AG04449 (cell line): Measurements from ENCODE around the gene F8.

Source experiments
- CTCF ChIA-PET: fragments of 350-600 bp; formaldehyde crosslinking; extraction: SDS; loops from one replicate; lab custom pipeline; 2021; ENCODE audit warnings: antibody characterized with exemption; lab: Yijun Ruan, JAX
- POLR2A ChIA-PET: fragments of 400-600, 350-600 bp; formaldehyde crosslinking; extraction: SDS; loops from one replicate; lab custom pipeline; 2020; ENCODE audit warnings: antibody characterized with exemption, inconsistent platforms; lab: Yijun Ruan, JAX
- DNase-seq: peaks from one replicate; pipeline ENCODE4 v3.0.0-alpha.2; 2010; ENCODE audit warnings: low read depth, low spot score
- H3K4me3 ChIP-seq: 2 replicates; pipeline ENCODE4 v1.5.1; 2011; ENCODE audit warnings: low read depth, mild to moderate bottlenecking, control low read depth, low read length
- TF ChIP-seq, protein P1 (sequence below): IDR thresholded peaks from one replicate; pipeline ENCODE4 v1.5.1; 2011; ENCODE audit warnings: mild to moderate bottlenecking, moderate library complexity, low read length, control low read depth, inconsistent platforms; ENCODE audit not compliant: insufficient read depth; ENCODE audit errors: missing control alignments

The F8 gene

DNA sequence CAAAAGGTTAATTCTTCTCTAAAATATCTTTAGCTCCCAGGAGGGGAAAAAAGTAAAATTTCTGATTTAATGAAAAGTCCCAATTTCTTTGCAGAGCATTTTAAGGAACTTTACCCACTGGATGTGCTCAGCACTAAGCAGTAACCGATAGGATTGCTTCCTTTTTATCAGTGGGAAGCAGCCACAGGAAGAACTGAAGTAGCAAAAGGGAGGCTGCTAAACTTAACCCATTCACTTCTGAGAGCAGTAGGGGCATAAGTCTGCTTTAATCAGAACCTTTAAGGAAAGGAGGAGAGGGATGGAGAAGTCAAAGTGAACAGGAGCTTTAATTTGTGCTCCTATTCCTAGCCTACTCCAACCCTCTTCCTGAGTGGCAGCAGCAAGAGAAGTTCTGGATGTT, at the start of gene F8:
Gene F8, minus strand, starts transcription at position 139 of the 400 bp plus-strand sequence. CDS start 171 bp downstream, outside the sequence.
- no peak for DNase-seq
- TF ChIP-seq, protein P1, sequence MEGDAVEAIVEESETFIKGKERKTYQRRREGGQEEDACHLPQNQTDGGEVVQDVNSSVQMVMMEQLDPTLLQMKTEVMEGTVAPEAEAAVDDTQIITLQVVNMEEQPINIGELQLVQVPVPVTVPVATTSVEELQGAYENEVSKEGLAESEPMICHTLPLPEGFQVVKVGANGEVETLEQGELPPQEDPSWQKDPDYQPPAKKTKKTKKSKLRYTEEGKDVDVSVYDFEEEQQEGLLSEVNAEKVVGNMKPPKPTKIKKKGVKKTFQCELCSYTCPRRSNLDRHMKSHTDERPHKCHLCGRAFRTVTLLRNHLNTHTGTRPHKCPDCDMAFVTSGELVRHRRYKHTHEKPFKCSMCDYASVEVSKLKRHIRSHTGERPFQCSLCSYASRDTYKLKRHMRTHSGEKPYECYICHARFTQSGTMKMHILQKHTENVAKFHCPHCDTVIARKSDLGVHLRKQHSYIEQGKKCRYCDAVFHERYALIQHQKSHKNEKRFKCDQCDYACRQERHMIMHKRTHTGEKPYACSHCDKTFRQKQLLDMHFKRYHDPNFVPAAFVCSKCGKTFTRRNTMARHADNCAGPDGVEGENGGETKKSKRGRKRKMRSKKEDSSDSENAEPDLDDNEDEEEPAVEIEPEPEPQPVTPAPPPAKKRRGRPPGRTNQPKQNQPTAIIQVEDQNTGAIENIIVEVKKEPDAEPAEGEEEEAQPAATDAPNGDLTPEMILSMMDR = no peak
- ChIA-PET POLR2A (no interaction called here), CTCF (no interaction called here)
- no peak within 1 kb of the TSS for H3K4me3 ChIP-seq

DNA sequence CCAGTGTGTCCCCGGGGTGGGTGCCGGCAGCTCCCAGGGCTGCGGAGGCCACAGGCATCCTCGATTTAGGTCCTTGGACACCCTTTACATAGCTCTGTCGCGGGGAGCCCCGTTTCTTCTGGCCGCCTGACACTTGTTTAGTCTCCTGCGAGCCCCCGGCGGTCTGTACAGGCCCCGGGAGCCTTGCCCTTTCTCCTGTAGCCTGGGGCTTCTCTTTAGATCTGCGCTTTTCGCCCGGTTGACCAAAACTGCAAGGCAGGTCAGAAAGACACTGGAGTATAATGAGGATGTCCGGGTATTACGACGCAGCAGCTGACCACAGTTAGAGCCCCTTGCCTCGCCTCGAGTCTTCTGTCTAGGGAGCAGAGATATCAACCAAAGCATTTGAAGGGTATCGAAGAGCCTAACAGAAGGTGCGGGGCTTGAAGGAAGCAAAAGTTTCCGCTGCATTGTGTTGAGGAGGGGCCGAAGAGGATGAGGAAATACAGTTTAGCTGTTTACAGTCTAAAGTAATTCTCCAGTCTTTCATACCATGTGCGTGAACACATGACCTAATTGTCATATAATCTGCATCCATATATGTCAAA, 49.3 kb upstream of the F8 start:
- CTCF ChIA-PET = interaction anchor here (0.6 kb wide), 1 partner anchor 22 kb away, joined by 3 read pairs; no protein-coding TSS in a partner anchor

DNA sequence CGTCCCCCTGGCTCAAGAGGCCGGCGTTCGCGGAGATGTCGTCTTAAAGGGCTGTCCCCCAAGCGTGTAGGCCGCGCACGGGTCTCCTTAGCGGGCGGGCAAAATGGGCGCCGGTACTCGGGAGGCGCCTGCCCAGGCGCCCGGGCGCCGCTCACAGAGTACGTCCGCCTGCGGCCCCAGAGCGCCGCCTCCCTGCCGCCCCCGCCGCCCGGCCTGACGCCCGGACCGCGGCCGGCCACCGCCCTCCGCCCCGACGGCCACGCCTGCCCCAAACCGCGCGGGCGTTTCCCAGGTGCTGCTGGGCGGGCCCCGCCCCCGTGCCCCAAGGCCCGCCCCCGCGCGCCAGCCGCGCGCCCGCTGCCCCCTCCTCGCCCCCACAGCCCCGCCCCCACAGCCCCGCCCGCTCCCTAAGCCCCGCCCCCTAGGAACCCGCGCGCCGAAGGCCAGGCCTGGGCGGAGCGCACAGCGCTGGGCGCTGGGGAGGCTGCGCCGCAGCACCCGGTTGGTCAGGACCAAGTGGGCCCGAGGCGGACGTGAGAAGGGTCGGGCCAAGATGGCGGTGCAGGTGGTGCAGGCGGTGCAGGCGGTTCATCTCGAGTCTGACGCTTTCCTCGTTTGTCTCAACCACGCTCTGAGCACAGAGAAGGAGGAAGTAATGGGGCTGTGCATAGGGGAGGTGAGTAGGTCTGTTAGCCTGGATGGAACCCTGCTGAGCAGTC, 48.6 kb upstream of the F8 start, which contains the start of the genes BRCC3, CMC4 and MTCP1:
Gene BRCC3, plus strand, starts transcription at position 534 of the 719 bp plus-strand sequence. Its CDS starts 20 bp downstream, at position 554.
Gene CMC4, minus strand, starts transcription at position 162 of the 719 bp plus-strand sequence. CDS start 7,113 bp downstream, outside the sequence.
Gene MTCP1, minus strand, starts transcription at position 162 of the 719 bp plus-strand sequence. CDS start 5,126 bp downstream, outside the sequence.
- TF ChIP-seq, protein P1 = no peak
- peak within 1 kb of the TSS; percentile 71 for H3K4me3 ChIP-seq

More for the DNA sequence above, 49.3 kb upstream of the F8 start:
- POLR2A ChIA-PET = no interaction called here
- DNase-seq = no peak
- TF ChIP-seq, protein P1 = no peak
- H3K4me3 ChIP-seq = peak overlapping the region; percentile 71

DNA sequence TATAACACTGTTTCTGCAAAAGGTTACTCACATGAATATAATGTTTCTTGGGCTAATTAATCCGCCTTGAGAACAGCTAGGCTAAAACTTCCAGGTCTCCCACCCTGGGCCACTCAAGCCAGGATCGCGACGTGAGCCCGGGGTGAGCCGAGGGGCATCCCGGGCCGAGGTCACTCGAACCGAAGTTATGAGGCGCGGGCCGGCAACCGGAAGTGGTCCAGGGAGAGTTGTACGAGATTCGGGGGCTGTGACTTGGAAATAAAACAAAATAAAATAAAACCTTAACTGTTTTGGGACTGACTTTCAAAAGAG, 48.1 kb upstream of the F8 start:
- POLR2A ChIA-PET = no interaction called here
- TF ChIP-seq, protein P1 = no peak
- CTCF ChIA-PET = interaction anchor here (7.1 kb wide), 1 partner anchor 14 kb away, joined by 47 read pairs; no protein-coding TSS in a partner anchor
- no peak for DNase-seq
- H3K4me3 ChIP-seq = peak overlapping the region; percentile 62

More for the DNA sequence above, 48.6 kb upstream of the F8 start, which contains the start of the genes BRCC3, CMC4 and MTCP1:
- POLR2A ChIA-PET = no interaction called here
- no peak for DNase-seq
- CTCF ChIA-PET = interaction anchor here (0.6 to 7.1 kb wide), 2 partner anchors 14 to 23 kb away, joined by 3 to 47 read pairs; no protein-coding TSS in a partner anchor

DNA sequence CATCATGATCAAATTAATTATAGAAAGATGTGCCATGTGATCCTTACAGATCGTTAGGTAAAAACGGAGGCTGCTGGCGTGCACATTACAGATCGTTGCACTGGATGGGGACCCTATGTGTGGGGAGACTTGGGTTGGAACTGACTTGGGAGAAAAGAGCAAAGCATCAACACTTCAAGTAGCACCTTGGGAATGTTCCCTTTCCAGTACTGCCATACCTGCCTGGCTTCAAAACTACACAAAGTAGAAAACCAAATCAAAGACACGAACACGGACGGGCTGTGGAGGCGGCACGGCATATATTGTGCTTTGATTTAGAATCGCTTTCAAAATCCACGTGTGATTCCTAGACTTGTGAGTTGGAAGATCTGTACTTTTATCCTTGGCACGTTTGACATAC, 47.5 kb upstream of the F8 start:
- ChIA-PET CTCF (interaction anchor here (7.1 kb wide), 1 partner anchor 13 kb away, joined by 47 read pairs; no protein-coding TSS in a partner anchor), POLR2A (no interaction called here)
- DNase-seq = no peak
- peak overlapping the region; percentile 62 for H3K4me3 ChIP-seq
- TF ChIP-seq, protein P1 = no peak

DNA sequence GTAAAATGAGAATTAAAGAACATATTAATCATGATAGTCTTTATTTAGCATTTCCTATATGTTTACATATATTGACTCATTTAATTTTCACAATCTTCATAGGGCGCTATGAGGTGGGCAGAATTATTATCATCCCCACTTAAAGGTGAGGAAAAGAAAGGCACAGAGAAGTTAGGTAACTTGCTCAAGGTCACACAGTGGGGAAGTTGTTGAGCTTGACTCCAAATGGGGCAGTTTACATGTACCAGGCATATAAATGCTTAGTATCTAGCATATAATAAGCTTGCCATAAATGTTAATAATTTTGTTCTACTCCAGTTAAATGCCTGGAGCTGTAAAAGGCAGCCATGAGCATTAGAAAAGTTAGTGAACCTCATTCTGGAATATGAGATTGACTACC, 46.9 kb upstream of the F8 start:
- TF ChIP-seq, protein P1 = no peak
- POLR2A ChIA-PET = no interaction called here
- H3K4me3 ChIP-seq = peak overlapping the region; percentile 62; the same call in 1 of the 2 replicates
- DNase-seq = no peak
- CTCF ChIA-PET = interaction anchor here (7.1 kb wide), 1 partner anchor 12 kb away, joined by 47 read pairs; no protein-coding TSS in a partner anchor
